DND-41 (cell line): ENCODE measurements around the gene NOL9.

Experiments
- ATAC-seq: fragments of 200-7000 bp; cut with Tn5 transposase; 3 replicates; pipeline ENCODE4 v1.9.1; 2021; ENCODE audit warnings: low read depth; ENCODE audit not compliant: insufficient read depth
- DNase-seq: peaks from one replicate; pipeline ENCODE4 v3.0.0-alpha.2; 2020
- H2AFZ ChIP-seq: 2 replicates; pipeline ENCODE4 v1.6.0; 2012; ENCODE audit warnings: low read depth, low read length
- H3K27ac ChIP-seq: 2 replicates; pipeline ENCODE4 v1.5.1; 2012; ENCODE audit warnings: low read length, inconsistent platforms
- H3K27me3 ChIP-seq: fragments of 200-600 bp; sonication (generic); 2 replicates; pipeline ENCODE4 v1.6.0; 2012; ENCODE audit warnings: low read length, mild to moderate bottlenecking, inconsistent platforms; ENCODE audit not compliant: insufficient read depth, poor library complexity
- H3K36me3 ChIP-seq: 2 replicates; pipeline ENCODE4 v1.5.1; 2012; ENCODE audit warnings: low read length, inconsistent platforms; ENCODE audit not compliant: insufficient read depth
- H3K4me1 ChIP-seq: 2 replicates; pipeline ENCODE4 v1.5.1; 2012; ENCODE audit warnings: mild to moderate bottlenecking, low read length; ENCODE audit not compliant: insufficient read depth
- H3K4me2 ChIP-seq: 2 replicates; pipeline ENCODE4 v1.6.0; 2012; ENCODE audit warnings: mild to moderate bottlenecking, moderate library complexity, low read length, inconsistent platforms; ENCODE audit not compliant: insufficient read depth
- H3K4me3 ChIP-seq, 2 experiments: fragments of 200-600 bp in 1 of 2; shearing (Covaris generic) in 1 of 2; 2 replicates each; pipeline ENCODE4 v1.5.1; 2012 to 2016; ENCODE audit warnings: inconsistent platforms in 2 of 2, low read length in 2 of 2, mild to moderate bottlenecking in 2 of 2, low read depth in 1 of 2, moderate library complexity in 1 of 2
- H3K79me2 ChIP-seq: 2 replicates; pipeline ENCODE4 v1.6.0; 2012; ENCODE audit warnings: low read length, inconsistent platforms; ENCODE audit not compliant: insufficient read depth
- H3K9ac ChIP-seq: 2 replicates; pipeline ENCODE4 v1.6.0; 2012; ENCODE audit warnings: low read depth, mild to moderate bottlenecking, inconsistent platforms, low read length, moderate library complexity
- H3K9me3 ChIP-seq: 2 replicates; pipeline ENCODE4 v1.5.1; 2012; ENCODE audit warnings: low read length, moderate library complexity, mild to moderate bottlenecking, inconsistent platforms; ENCODE audit not compliant: insufficient read depth, severe bottlenecking
- H4K20me1 ChIP-seq: 2 replicates; pipeline ENCODE4 v1.6.0; 2012; ENCODE audit warnings: low read length; ENCODE audit not compliant: insufficient read depth
- EZH2 ChIP-seq: IDR thresholded peaks from 3 replicates; pipeline ENCODE4 v1.6.1; 2012; ENCODE audit warnings: borderline replicate concordance, low read depth, mild to moderate bottlenecking, moderate library complexity, low read length, inconsistent platforms; ENCODE audit not compliant: severe bottlenecking
- TF ChIP-seq, protein P1 (sequence below): IDR thresholded peaks from 2 replicates; pipeline ENCODE4 v1.5.1; 2012; ENCODE audit warnings: borderline replicate concordance, low read length, moderate library complexity, mild to moderate bottlenecking; ENCODE audit not compliant: poor library complexity, severe bottlenecking; ENCODE audit errors: extremely low read depth

The NOL9 gene

DNA sequence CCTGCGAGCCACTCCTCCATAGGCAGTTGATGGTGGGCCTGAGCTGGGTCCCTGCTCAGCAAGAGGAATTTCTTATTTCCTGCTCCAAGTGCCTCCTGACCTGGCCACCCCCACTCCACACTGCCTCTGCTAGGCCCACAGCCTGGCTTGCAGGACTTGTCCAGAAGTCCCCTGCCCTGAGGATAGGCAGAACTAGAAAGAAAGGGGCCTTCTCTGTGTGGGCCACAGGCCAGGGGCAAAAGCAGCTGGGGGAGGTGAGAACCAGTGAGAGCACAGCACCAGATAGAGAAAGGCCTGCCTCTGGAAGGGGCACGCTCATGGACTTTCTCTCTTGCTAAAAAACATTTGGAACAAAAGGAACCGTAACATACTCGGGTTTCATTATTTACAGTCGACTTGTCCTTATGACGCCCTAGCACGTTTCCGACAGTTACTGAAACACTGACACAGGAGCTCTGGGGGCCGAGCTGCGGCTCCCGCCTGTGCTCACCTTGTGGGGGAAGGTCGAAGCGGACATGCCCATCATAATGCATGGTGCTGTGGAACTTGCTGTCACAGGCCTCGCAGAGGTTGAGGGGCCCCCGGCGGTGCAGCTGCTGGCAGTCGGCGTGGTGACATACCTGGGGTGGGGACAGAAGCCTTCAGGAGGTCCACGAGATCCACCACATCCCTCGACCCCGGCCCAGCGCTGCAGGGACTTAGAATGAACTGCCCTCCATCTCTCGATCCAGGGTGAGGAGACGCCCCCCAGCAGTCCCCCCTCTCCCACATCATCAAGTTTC is 77.1 kb downstream of the NOL9 start:
- Histone ChIP-seq H2AFZ (no peak overlapping the region), H4K20me1 (no peaks in the 10 kb centered on the region; the same call in 1 of the 2 replicates), H3K27ac (no peak overlapping the region), H3K9me3 (no peaks in the 10 kb centered on the region), H3K79me2 (no peaks in the 10 kb centered on the region), H3K9ac (no peak overlapping the region), H3K4me3 (no peak overlapping the region), H3K4me2 (no peak overlapping the region), H3K4me1 (no peaks in the 10 kb centered on the region), H3K27me3 (no peaks in the 10 kb centered on the region), H3K36me3 (no peaks in the 10 kb centered on the region)
- no peak for TF ChIP-seq EZH2
- TF ChIP-seq, protein P1, sequence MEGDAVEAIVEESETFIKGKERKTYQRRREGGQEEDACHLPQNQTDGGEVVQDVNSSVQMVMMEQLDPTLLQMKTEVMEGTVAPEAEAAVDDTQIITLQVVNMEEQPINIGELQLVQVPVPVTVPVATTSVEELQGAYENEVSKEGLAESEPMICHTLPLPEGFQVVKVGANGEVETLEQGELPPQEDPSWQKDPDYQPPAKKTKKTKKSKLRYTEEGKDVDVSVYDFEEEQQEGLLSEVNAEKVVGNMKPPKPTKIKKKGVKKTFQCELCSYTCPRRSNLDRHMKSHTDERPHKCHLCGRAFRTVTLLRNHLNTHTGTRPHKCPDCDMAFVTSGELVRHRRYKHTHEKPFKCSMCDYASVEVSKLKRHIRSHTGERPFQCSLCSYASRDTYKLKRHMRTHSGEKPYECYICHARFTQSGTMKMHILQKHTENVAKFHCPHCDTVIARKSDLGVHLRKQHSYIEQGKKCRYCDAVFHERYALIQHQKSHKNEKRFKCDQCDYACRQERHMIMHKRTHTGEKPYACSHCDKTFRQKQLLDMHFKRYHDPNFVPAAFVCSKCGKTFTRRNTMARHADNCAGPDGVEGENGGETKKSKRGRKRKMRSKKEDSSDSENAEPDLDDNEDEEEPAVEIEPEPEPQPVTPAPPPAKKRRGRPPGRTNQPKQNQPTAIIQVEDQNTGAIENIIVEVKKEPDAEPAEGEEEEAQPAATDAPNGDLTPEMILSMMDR = no peak
- ATAC-seq = no peak
- DNase-seq = no peak

DNA sequence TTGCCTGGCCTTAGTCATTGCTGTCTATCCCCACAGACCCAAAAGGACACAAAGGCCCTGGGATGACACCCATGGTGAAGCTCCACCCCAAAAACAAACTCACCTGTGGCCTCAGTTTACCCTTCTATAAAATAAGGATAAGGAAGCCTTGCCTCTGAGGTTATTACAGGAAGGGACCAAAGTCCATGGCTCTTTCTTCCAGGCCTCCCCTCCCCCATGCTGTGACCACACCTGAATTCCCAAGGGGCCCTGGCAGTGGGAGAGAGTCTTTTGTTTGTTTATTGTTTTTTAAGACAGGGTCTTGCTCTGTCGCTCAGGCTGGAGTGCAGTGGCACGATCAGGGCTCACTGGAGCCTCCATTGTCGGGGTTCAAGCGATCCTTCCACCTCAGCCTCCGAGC is 77.8 kb downstream of the NOL9 start:
- no peak for ATAC-seq

DNA sequence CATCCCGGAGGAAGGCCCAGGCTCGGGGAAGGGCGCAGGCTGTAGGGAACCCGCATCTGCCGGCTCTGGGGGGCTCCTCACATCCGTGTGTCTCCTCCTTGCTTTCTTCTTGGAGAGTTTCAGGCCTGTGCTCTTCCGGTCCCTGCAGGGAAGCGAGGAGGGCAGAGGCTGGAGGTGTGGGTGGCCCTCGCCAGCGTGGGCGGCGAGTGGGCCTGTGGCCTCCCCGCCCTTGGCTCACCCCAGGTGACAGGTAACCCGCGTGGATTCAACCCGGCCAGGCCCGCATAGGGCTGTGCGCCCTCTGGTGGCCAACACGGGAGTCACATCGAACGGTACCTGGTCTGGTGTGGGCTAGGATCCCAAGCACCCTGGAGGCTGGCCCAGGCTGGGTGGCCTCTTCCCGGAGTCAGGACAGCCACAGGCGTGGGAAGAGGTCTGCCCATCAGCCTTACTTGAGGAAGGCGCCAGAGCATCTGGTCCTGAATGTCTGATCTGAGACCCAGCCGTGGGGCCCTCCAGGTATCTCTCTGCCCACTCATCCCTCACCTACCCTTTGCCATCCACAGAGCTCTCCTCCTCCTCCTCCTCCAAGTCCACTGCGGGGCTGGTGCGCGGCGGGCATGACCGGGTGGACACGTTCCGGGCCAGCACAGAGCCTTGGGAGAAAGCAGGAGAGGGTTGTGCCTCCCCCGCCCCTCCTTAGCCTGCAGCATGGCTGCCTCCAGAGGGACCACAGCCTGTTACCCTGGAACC is 78.8 kb downstream of the NOL9 start:
- H3K4me1 ChIP-seq = no peaks in the 10 kb centered on the region
- H4K20me1 ChIP-seq = no peaks in the 10 kb centered on the region; the same call in 1 of the 2 replicates
- H3K9me3 ChIP-seq = no peaks in the 10 kb centered on the region
- H2AFZ ChIP-seq = no peak overlapping the region; the same call in 1 of the 2 replicates
- no peak for TF ChIP-seq EZH2
- TF ChIP-seq, protein P1 = peak; percentile 95
- no peak overlapping the region for H3K4me2 ChIP-seq
- H3K4me3 ChIP-seq = no peak overlapping the region
- H3K79me2 ChIP-seq = no peaks in the 10 kb centered on the region
- no peak overlapping the region for H3K9ac ChIP-seq
- no peaks in the 10 kb centered on the region for H3K27me3 ChIP-seq
- no peak overlapping the region for H3K27ac ChIP-seq
- H3K36me3 ChIP-seq = no peaks in the 10 kb centered on the region
- DNase-seq (peak; percentile 66), ATAC-seq (peak; percentile 91)

More for the DNA sequence above, 77.8 kb downstream of the NOL9 start:
- H3K9me3 ChIP-seq = no peaks in the 10 kb centered on the region
- H3K4me3 ChIP-seq = no peak overlapping the region
- TF ChIP-seq EZH2 = no peak
- TF ChIP-seq, protein P1 = no peak
- no peaks in the 10 kb centered on the region for H3K27me3 ChIP-seq
- no peaks in the 10 kb centered on the region for H3K36me3 ChIP-seq
- H3K4me2 ChIP-seq = no peak overlapping the region
- H3K4me1 ChIP-seq = no peaks in the 10 kb centered on the region
- no peaks in the 10 kb centered on the region for H3K79me2 ChIP-seq
- H3K9ac ChIP-seq = no peak overlapping the region
- H4K20me1 ChIP-seq = no peaks in the 10 kb centered on the region; the same call in 1 of the 2 replicates
- no peak overlapping the region for H2AFZ ChIP-seq
- no peak overlapping the region for H3K27ac ChIP-seq
- DNase-seq = no peak
